Activated CD4-positive, alpha-beta memory T cell treated with anti-CD3 and anti-CD28 coated beads for 36 hours (primary cell): ENCODE data around the gene SERPINE1. TPM values are rescaled to one million over a fixed set of nuclear protein-coding genes. Genes with fewer than 3 reads are reported as not detected.
A peak's percentile ranks its signal among the peaks of the same experiment; 100 is the strongest.

Source experiments
- CTCF ChIA-PET: fragments of 350-600 bp; sonication (Branson Sonifier 250); formaldehyde crosslinking; loops from one replicate; lab custom pipeline; 2021; ENCODE audit warnings: antibody characterized with exemption, inconsistent platforms; lab: Charles Lee
- POLR2A ChIA-PET: fragments of 350-600 bp; sonication (Branson Sonifier 250); formaldehyde crosslinking; loops from one replicate; lab custom pipeline; 2021; ENCODE audit warnings: antibody characterized with exemption; lab: Charles Lee
- DNase-seq: peaks from one replicate; pipeline ENCODE4 v3.0.0-alpha.2; 2020
- H3K27ac Mint-ChIP-seq: one replicate; pipeline ENCODE4 v1.8.0; 2021; ENCODE audit warnings: mixed read lengths
- H3K27me3 Mint-ChIP-seq: one replicate; pipeline ENCODE4 v1.8.0; 2021; ENCODE audit warnings: mixed read lengths
- H3K36me3 Mint-ChIP-seq: one replicate; pipeline ENCODE4 v1.8.0; 2021; ENCODE audit warnings: mixed read lengths
- H3K4me1 Mint-ChIP-seq: one replicate; pipeline ENCODE4 v1.8.0; 2021; ENCODE audit warnings: low read depth, mixed read lengths
- H3K4me3 Mint-ChIP-seq: one replicate; pipeline ENCODE4 v1.8.0; 2021; ENCODE audit warnings: mild to moderate bottlenecking, mixed read lengths
- H3K9me3 Mint-ChIP-seq: one replicate; pipeline ENCODE4 v1.8.0; 2021; ENCODE audit warnings: mixed read lengths
- intact Hi-C: fragments of 100-400 bp; cut with micrococcal nuclease; formaldehyde crosslinking; loops from one replicate; pipeline ENCODE4 v1.15.1; 2023
- total RNA-seq, 2 experiments: library from RNA; stranded (reverse); gene quantifications; one replicate each; pipeline ENCODE4 v1.2.3, GENCODE V29; 2021

Gene SERPINE1
- under 1 TPM in 1 of 2 experiments, not detected in 1; 0.12 TPM for total RNA-seq

GRCh38 chr7:101126651-101127459 lies at the start of gene SERPINE1:
TSS of gene SERPINE1 (plus strand) at chr7:101127104. CDS start at chr7:101128394, 1,290 bp downstream.
- Mint-ChIP-seq H3K4me1 (peaks cover 34% of the 10 kb centered on the region), H3K36me3 (no peaks in the 10 kb centered on the region), H3K9me3 (no peaks in the 10 kb centered on the region), H3K27ac (peak within 1 kb of the TSS; percentile 13), H3K27me3 (peaks cover 48% of the 10 kb centered on the region), H3K4me3 (peak within 1 kb of the TSS; percentile 2)
- intact Hi-C loops, result no loop called here
- ChIA-PET CTCF (interaction anchor here (0.7 to 6.8 kb wide), 6 partner anchors 7 to 65 kb away, joined by 3 to 35 read pairs (median 4); no protein-coding TSS in a partner anchor), POLR2A (no interaction called here)
- DNase-seq, result peak; percentile 63

GRCh38 chr7:101077303-101078086 lies 49.4 kb upstream of the SERPINE1 start:
- Mint-ChIP-seq H3K27me3 (no peaks in the 10 kb centered on the region), H3K4me1 (peaks cover 4% of the 10 kb centered on the region), H3K9me3 (no peaks in the 10 kb centered on the region), H3K4me3 (no peak overlapping the region), H3K27ac (no peak overlapping the region), H3K36me3 (no peaks in the 10 kb centered on the region)
- DNase-seq, result peak; percentile 90
- ChIA-PET CTCF (interaction anchor here (0.6 to 1.8 kb wide), 34 partner anchors 9 to 412 kb away, joined by 3 to 13 read pairs (median 4); partner anchors contain the start of genes ACHE, POP7, SERPINE1 and TRIM56), POLR2A (no interaction called here)
- intact Hi-C loops, result loop anchor here (1.0 to 5.0 kb wide), 3 partner anchors 8 to 180 kb away; partner anchors contain the start of genes ACHE, MUC12 and TRIM56

- ChIA-PET POLR2A (no interaction called here), CTCF (interaction anchor here (1.2 to 1.6 kb wide), 2 partner anchors 23 to 111 kb away, joined by 3 read pairs; no protein-coding TSS in a partner anchor)
- H3K36me3 Mint-ChIP-seq, result peaks cover 6% of the 10 kb centered on the region
- H3K4me1 Mint-ChIP-seq, result peaks cover 12% of the 10 kb centered on the region
- H3K4me3 Mint-ChIP-seq, result no peak overlapping the region
- no peak overlapping the region for H3K27ac Mint-ChIP-seq
- DNase-seq, result no peak
- intact Hi-C loops, result loop anchor here (10.0 kb wide), 1 partner anchor 133 kb away; the partner anchor contains the start of genes PLOD3 and ZNHIT1
- no peaks in the 10 kb centered on the region for H3K27me3 Mint-ChIP-seq
- H3K9me3 Mint-ChIP-seq, result no peaks in the 10 kb centered on the region
Observed at GRCh38 chr7:101081432-101081831, 45.5 kb upstream of the SERPINE1 start.

- ChIA-PET POLR2A (interaction anchor here (0.7 to 1.9 kb wide), 7 partner anchors 10 to 210 kb away, joined by 3 to 10 read pairs (median 4); partner anchors contain the start of genes SRRT, UFSP1, VGF and ZNHIT1), CTCF (interaction anchor here (0.6 to 2.8 kb wide), 17 partner anchors 10 to 286 kb away, joined by 3 to 9 read pairs (median 4); partner anchors contain the start of genes SLC12A9, UFSP1 and ZNHIT1)
- Mint-ChIP-seq H3K4me3 (peak overlapping the region; percentile 97), H3K9me3 (no peaks in the 10 kb centered on the region), H3K27ac (peak overlapping the region; percentile 98), H3K27me3 (no peaks in the 10 kb centered on the region), H3K4me1 (peaks cover 22% of the 10 kb centered on the region), H3K36me3 (peaks cover 21% of the 10 kb centered on the region)
- intact Hi-C loops, result loop anchor here (1.0 to 10.0 kb wide), 2 partner anchors 8 to 130 kb away; partner anchors contain the start of genes PLOD3 and ZNHIT1
- DNase-seq, result no peak
Observed at GRCh38 chr7:101084865-101085161, 42.1 kb upstream of the SERPINE1 start.

GRCh38 chr7:101085162-101085964 lies 41.5 kb upstream of the SERPINE1 start, which contains the start of gene TRIM56:
TSS of gene TRIM56 (plus strand) at chr7:101085481. CDS start at chr7:101087313, 1,832 bp downstream.
- ChIA-PET POLR2A (interaction anchor here (0.7 to 1.9 kb wide), 7 partner anchors 9 to 210 kb away, joined by 3 to 10 read pairs (median 4); partner anchors contain the start of genes SRRT, UFSP1, VGF and ZNHIT1), CTCF (interaction anchor here (0.6 to 2.8 kb wide), 18 partner anchors 8 to 286 kb away, joined by 3 to 13 read pairs (median 4); partner anchors contain the start of genes SLC12A9, UFSP1 and ZNHIT1)
- Mint-ChIP-seq H3K27me3 (no peaks in the 10 kb centered on the region), H3K27ac (peak within 1 kb of the TSS; percentile 98), H3K4me1 (peaks cover 24% of the 10 kb centered on the region), H3K4me3 (peak within 1 kb of the TSS; percentile 97), H3K9me3 (no peaks in the 10 kb centered on the region), H3K36me3 (peaks cover 22% of the 10 kb centered on the region)
- intact Hi-C loops, result loop anchor here (1.0 to 10.0 kb wide), 2 partner anchors 8 to 129 kb away; partner anchors contain the start of genes PLOD3 and ZNHIT1
- DNase-seq, result peak; percentile 88

GRCh38 chr7:101087334-101088068 lies 39.4 kb upstream of the SERPINE1 start:
- Mint-ChIP-seq H3K9me3 (no peaks in the 10 kb centered on the region), H3K27me3 (no peaks in the 10 kb centered on the region), H3K36me3 (peaks cover 28% of the 10 kb centered on the region), H3K4me3 (no peak overlapping the region), H3K27ac (no peak overlapping the region), H3K4me1 (peaks cover 30% of the 10 kb centered on the region)
- POLR2A ChIA-PET, result no interaction called here
- DNase-seq, result no peak
- CTCF ChIA-PET, result interaction anchor here (0.8 to 2.3 kb wide), 3 partner anchors 10 to 195 kb away, joined by 3 to 13 read pairs (median 5); no protein-coding TSS in a partner anchor
- intact Hi-C loops, result loop anchor here (10.0 kb wide), 1 partner anchor 127 kb away; the partner anchor contains the start of genes PLOD3 and ZNHIT1

GRCh38 chr7:101088069-101088425 lies 38.9 kb upstream of the SERPINE1 start:
- no peaks in the 10 kb centered on the region for H3K27me3 Mint-ChIP-seq
- no peak overlapping the region for H3K27ac Mint-ChIP-seq
- ChIA-PET POLR2A (no interaction called here), CTCF (interaction anchor here (0.8 to 1.6 kb wide), 2 partner anchors 104 to 194 kb away, joined by 3 to 5 read pairs; no protein-coding TSS in a partner anchor)
- no peak overlapping the region for H3K4me3 Mint-ChIP-seq
- no peak for DNase-seq
- H3K9me3 Mint-ChIP-seq, result no peaks in the 10 kb centered on the region
- H3K4me1 Mint-ChIP-seq, result peaks cover 30% of the 10 kb centered on the region
- intact Hi-C loops, result loop anchor here (10.0 kb wide), 1 partner anchor 127 kb away; the partner anchor contains the start of genes PLOD3 and ZNHIT1
- H3K36me3 Mint-ChIP-seq, result peaks cover 30% of the 10 kb centered on the region

GRCh38 chr7:101088858-101089529 lies 37.9 kb upstream of the SERPINE1 start:
- no peak overlapping the region for H3K4me3 Mint-ChIP-seq
- H3K4me1 Mint-ChIP-seq, result peaks cover 30% of the 10 kb centered on the region
- H3K9me3 Mint-ChIP-seq, result no peaks in the 10 kb centered on the region
- intact Hi-C loops, result loop anchor here (10.0 kb wide), 1 partner anchor 126 kb away; the partner anchor contains the start of genes PLOD3 and ZNHIT1
- H3K27ac Mint-ChIP-seq, result no peak overlapping the region
- POLR2A ChIA-PET, result no interaction called here
- CTCF ChIA-PET, result interaction anchor here (0.9 kb wide), 1 partner anchor 11 kb away, joined by 3 read pairs; no protein-coding TSS in a partner anchor
- no peak for DNase-seq
- peaks cover 31% of the 10 kb centered on the region for H3K36me3 Mint-ChIP-seq
- H3K27me3 Mint-ChIP-seq, result no peaks in the 10 kb centered on the region

- intact Hi-C loops, result loop anchor here (10.0 kb wide), 1 partner anchor 125 kb away; the partner anchor contains the start of genes PLOD3 and ZNHIT1
- H3K27me3 Mint-ChIP-seq, result no peaks in the 10 kb centered on the region
- no peak overlapping the region for H3K4me3 Mint-ChIP-seq
- peaks cover 33% of the 10 kb centered on the region for H3K36me3 Mint-ChIP-seq
- H3K4me1 Mint-ChIP-seq, result peaks cover 25% of the 10 kb centered on the region
- H3K9me3 Mint-ChIP-seq, result no peaks in the 10 kb centered on the region
- POLR2A ChIA-PET, result no interaction called here
- H3K27ac Mint-ChIP-seq, result no peak overlapping the region
- CTCF ChIA-PET, result interaction anchor here (0.9 to 1.2 kb wide), 2 partner anchors 12 to 103 kb away, joined by 3 to 6 read pairs; no protein-coding TSS in a partner anchor
- DNase-seq, result no peak
Observed at GRCh38 chr7:101089876-101090275, 37.0 kb upstream of the SERPINE1 start.
